NCI-H460 (cell line): ENCODE results near the gene TMEM98. TPM values are rescaled to one million over a fixed set of nuclear protein-coding genes. Genes with fewer than 3 reads are reported as not detected.
"Not testable (repeated sequence)": the region's sequence is repeated elsewhere in the genome, so short reads cannot be mapped to it uniquely, and the experiment has no call there.

Source experiments
- DNase-seq: peaks from one replicate; pipeline ENCODE4 v3.0.0-alpha.2; 2016; ENCODE audit warnings: low read depth; ENCODE audit errors: extremely low read depth
- total RNA-seq: library from RNA; depleted of rRNA; stranded (reverse); fragments of >200 nt; shearing (Covaris generic); gene quantifications from 2 replicates; pipeline ENCODE4 v1.2.3, GENCODE V29; 2014

Gene TMEM98
- total RNA-seq, 1 experiment from 2014 or later = 8.8 TPM

- DNase-seq = no peak
Observed at GRCh38 chr17:32940706-32941390, 12.9 kb downstream of the TMEM98 start.

- no peak for DNase-seq
Observed at GRCh38 chr17:32941419-32942032, 13.6 kb downstream of the TMEM98 start.

GRCh38 chr17:32943206-32943605 is 15.3 kb downstream of the TMEM98 start:
- no peak for DNase-seq

- DNase-seq = no peak
Observed at GRCh38 chr17:32943647-32944191, 15.8 kb downstream of the TMEM98 start.

GRCh38 chr17:32944248-32945020 is 16.5 kb downstream of the TMEM98 start:
- no peak for DNase-seq

GRCh38 chr17:32946375-32947135 is 18.6 kb downstream of the TMEM98 start:
- DNase-seq = no peak

- no peak for DNase-seq
Observed at GRCh38 chr17:32947736-32948135, 19.8 kb downstream of the TMEM98 start.

- DNase-seq = no peak
Observed at GRCh38 chr17:32949181-32949580, 21.2 kb downstream of the TMEM98 start.

- not testable (repeated sequence) for DNase-seq
Observed at GRCh38 chr17:32952491-32952890, 24.5 kb downstream of the TMEM98 start.

GRCh38 chr17:32953045-32953444 is 25.1 kb downstream of the TMEM98 start:
- no peak for DNase-seq

- no peak for DNase-seq
Observed at GRCh38 chr17:32953857-32954256, 25.9 kb downstream of the TMEM98 start.

GRCh38 chr17:32954477-32954876 is 26.5 kb downstream of the TMEM98 start:
- no peak for DNase-seq

- no peak for DNase-seq
Observed at GRCh38 chr17:32955155-32955554, 27.2 kb downstream of the TMEM98 start.

GRCh38 chr17:32956240-32956970 is 28.5 kb downstream of the TMEM98 start:
- DNase-seq = no peak

- no peak for DNase-seq
Observed at GRCh38 chr17:32958418-32958817, 30.5 kb downstream of the TMEM98 start.

GRCh38 chr17:32960815-32961214 is 32.9 kb downstream of the TMEM98 start:
- DNase-seq = no peak

GRCh38 chr17:32962320-32962711 is 34.4 kb downstream of the TMEM98 start:
- no peak for DNase-seq

GRCh38 chr17:32964541-32964940 is 36.6 kb downstream of the TMEM98 start:
- no peak for DNase-seq

- not testable (repeated sequence) for DNase-seq
Observed at GRCh38 chr17:32969231-32969630, 41.3 kb downstream of the TMEM98 start.

- no peak for DNase-seq
Observed at GRCh38 chr17:32970281-32970680, 42.3 kb downstream of the TMEM98 start.
